GM18868 (cell line): ENCODE data around the gene C1orf74.
A peak's percentile ranks its signal among the peaks of the same experiment; 100 is the strongest.

Experiments
- ATAC-seq: cut with Tn5 transposase; IDR thresholded peaks from one replicate; pipeline ENCODE4 v1.9.1; 2021; ENCODE audit warnings: mild to moderate bottlenecking, moderate library complexity; ENCODE audit not compliant: unreplicated experiment

The C1orf74 gene

DNA sequence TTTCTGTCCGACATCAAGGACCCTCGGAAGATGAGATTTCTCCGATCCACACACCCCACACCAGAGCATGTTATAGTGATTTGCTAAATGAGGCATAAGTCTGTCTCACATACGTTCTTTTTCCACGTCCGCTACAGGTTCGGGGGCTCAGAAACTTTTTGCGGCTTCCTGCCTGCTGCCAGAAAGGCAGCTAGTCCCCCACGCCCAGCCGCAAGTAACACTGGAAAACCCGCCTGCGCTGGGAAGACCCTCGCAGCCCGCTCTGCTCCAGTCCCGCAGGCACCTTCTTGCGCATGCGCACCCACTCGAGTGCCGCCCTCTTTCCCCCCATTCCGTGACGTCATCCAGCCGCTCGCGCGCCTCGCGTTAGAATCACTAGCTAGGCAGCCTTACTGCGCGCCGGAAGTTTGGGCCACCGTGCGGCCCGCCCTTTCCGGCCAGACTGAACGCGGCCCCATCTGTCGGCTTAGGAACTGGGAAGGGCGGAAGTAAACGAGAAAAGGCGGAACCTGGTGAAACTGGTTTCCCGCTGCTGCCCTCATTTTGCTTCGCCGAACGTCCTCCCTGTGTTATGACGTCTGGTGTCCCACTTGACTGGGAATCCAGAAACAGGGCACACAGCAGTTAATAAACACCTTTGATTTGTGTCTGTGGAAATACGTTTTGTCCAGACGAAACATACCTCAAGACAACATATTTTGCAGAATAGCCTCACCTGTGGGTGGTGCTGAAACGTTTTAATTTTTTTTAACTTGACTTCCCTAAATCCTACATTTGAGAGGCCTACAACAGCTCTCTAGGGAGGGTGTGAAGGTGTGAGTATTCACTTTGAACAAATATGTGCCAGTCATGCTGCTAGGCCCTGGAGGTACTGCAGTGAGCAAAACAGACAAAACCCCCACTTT lies at the start of gene C1orf74:
Gene C1orf74, minus strand, starts transcription at position 295 of the 905 bp plus-strand sequence. CDS start 925 bp downstream, outside the sequence.
- peak; percentile 98 for ATAC-seq

DNA sequence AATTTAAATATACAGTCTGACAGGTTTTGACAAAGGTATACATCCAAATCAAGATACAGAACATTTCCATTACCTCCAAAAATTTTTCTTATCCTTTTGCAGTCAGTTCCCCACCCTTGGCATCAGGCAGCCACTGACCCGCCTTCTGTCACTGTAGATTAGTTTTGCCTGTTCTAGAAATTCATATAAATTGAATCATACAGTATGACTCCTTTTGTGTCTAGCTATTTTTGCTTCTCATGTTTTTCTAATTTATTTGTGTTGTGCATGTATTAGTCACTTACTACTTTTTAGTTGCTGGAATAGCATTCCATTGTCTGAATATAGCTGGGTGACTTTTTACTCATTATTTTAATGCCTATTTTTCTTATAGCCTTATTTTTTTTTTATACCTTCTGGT lies 47.3 kb upstream of the C1orf74 start:
- ATAC-seq: no peak

DNA sequence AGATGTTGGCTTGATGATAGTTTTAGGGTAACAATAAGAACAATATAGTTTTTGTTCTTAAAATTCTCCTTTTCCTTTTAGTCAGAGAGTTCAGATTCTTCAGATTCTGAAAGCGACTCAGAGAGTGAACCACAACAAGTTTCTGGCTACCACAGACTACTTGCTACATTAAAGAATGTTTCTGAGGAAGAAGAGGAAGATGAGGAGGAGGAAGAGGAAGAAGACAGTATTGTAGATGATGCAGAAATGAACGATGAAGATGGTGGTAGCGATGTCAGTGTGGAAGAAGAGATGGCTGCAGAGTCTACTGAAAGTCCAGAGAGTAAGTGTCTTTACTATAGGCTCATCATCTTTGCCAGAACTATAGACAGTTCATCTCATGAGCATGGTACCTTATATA lies 46.4 kb upstream of the C1orf74 start:
- ATAC-seq: no peak

DNA sequence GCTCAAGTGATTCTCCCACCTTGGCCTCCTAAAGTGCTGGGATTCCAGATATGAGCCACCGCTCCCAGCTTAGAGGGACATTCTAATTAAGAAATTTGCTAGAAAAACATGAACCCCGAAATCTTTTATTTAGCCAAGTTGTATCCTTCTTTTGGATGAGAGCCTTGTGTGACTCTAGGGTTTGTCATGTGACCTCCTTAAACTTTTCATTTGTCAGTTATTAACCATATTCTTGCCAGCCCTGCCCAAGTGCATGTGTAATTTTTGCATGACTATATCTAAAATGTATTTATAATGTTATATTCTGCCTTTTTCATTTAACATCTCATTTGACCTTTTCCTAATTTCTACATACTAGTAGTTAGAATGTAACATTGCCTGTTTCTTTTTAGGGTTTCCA lies 45.4 kb upstream of the C1orf74 start:
- no peak for ATAC-seq

DNA sequence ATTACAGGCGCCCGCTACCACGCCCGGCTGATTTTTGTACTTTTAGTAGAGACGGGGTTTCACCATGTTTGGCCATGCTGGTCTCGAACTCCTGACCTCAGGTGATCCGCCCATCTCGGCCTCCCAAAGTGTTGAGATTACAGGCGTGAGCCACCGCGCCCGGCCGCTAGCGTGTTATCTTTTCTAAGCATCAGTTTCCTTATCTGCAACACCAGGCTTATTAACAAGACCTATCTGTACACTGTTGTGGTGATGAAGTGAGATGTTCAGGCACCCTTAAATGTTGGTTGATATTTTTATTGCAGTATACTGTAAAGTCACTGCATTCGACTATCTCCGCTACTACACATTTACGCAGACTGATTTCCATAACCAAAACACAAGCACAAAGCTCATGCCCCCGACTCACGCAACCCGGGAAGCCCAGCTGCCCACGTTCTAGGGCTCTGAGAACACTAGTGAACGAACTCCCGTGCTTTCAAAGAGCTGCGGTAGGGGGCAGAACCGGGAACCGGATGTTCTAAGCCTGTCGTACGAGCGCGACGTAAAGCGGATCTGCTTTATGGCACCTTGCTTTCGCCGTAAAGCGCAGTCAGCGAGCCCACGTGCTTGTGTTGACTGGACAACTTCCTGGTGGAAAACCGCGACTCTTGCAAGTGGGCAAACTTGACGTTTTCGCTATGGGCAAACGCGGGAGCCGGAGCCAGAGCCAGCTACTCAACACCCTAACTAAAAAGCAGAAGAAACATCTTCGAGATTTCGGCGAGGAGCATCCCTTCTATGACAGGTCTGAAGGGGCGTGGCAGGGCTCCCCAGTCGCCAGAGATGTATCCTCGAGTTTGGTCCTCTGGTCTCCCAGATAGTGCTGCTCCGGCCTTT lies 43.3 kb upstream of the C1orf74 start, which contains the start of gene UTP25:
Gene UTP25, plus strand, starts transcription at position 589 of the 879 bp plus-strand sequence. Its CDS starts 92 bp downstream, at position 681.
- peak; percentile 89 for ATAC-seq

DNA sequence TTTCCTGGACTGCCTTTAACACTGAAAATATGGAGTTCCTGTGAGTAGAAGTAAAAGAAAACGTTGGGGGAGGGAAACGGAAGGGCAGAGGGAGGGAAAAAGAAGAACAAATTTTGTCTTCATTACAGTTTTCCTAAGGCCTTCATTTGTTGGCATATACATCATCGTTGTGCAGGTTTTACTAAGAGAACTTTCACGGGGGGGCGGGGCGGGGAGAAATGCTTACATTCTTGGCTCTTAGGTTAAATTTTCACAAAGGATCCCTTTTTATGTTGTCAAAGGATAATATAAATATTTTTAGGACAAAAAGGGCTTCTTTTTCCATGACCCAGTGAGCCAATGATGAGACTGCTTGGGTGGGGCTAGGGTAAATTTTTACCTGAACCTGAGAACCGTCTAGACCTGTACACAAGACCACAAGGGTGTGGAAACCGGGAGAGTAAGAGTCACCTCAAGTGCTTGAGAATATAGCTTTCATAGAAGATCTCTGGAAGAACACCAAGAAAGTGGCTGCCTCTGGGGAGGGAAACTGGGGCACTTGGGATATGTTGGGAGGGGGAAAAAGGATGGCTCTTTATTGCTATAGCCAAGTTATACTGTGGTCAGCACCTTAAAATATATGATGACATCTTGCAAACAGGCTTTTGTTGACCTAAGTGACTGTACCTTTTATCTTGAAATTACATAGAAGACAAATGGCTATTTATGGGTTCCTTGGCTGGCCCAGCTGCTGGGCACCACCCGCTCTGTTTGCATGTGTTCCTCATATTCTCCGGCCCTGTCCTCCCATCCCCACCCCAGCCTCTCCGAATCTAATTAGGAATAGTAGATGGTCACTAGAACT lies 41.5 kb upstream of the C1orf74 start:
- ATAC-seq: no peak

DNA sequence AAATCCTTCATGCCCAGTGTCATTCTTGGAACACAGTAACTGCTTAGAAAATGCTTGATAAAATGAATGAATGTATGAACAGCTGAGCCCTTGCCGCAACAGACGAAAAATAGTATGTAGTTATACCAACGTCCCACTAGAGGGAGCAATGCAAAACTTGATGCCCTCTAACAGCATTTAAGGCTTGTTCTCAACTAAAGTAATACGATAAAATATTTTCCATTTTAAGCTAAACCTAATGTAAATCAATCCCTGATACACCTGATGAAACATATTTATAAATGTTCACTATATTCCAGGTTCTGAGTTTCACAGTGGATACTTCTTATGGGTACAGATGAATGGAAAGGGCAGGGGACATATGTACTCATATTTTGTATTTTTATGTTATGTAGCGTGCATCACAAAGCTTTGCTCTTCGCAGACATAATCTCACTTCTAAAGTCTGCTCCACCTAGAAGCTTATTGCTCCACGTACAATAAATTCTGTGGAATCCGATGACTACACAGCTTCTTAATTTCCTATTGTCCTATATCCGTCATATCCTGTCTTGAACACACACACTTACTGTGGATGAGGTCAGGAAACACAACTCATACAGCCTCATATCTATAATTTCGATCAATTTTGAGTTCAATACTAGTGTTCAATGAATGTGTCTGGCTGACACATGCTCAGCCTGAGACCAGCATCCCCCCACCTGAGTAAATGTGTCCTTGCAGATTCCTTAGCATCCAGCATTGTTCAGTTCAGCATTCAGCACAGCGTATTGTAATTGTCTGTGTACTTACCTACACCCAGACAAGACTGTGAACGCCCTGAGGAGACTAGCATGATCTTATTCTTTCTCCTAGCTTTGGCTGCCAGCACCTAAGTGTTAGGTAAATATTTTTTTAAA lies 39.0 kb upstream of the C1orf74 start:
- ATAC-seq: peak; percentile 42

DNA sequence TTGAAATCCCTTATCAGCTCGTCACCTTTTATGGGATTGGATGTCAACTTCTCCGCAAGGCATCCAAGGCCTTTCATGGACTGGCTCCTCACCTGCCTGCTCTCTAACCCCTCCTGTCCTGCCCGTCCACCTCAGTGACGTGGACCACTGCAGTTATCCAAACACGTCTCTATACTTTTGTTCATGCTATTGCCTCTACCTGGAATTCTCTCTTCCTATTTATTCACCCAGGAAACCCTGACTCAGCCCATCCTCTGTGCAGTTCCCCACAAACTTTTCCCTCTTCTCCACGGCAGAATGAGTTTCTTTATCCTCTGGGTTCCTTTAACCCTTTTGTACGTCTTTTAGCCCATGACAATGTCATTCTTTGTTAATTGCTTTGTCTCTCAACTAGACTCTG lies 38.3 kb upstream of the C1orf74 start:
- no peak for ATAC-seq

DNA sequence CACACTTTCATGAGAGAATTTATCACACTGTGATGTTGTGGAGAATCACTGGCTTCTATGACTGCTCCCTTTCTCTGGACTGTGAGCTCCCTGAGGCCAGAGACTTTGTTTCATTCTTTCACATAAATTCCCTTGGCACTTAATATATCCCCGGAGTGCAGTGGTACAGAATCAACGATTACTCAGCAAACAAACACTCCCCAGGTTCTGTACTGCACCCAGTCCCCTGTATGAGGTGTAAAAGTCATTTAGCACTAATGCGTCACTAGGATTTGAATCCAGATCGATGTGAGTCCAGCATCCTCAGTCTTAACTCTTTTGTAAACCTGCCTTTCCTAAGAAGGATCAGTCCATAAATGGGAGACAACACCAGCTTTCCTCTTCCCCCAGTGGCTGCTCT lies 36.6 kb upstream of the C1orf74 start:
- ATAC-seq: no peak

DNA sequence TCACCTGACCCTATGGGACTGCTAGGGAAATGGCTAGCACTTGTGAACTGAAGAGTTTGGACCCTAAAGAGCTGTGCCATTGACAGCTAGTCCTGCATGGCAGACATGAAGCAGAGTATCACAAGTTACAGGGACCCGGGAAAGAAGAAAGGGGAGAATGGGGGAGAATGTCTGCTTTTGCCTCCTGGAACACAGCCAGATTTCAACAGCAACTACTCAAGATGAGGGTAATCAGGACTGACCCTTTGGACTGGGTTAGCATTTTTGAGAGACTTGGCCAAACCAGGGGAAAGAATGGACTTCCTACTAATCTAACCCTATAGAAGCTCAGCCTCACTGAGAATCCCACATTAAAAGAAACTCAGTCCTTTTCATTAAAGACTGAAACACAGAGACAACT lies 34.7 kb upstream of the C1orf74 start:
- ATAC-seq: no peak

DNA sequence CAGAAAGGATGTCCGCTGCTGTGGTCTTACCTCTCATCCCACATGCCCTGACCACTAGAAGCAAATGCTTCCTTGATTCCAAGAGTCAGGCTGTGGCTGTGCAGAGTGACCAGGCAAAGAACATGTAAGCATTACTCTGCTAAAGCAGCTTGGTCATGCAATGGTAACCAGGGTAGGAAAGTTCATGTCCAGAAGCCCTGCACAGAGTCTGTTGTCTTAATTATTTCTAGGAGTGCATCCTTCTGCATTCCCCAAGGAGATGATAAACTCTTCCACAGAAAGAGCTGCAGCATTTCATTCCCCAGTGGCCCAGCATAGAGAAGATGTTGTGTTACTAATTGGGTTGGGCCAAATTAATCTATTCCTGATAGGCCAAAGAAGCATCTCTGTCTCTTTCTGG lies 33.3 kb upstream of the C1orf74 start:
- no peak for ATAC-seq

DNA sequence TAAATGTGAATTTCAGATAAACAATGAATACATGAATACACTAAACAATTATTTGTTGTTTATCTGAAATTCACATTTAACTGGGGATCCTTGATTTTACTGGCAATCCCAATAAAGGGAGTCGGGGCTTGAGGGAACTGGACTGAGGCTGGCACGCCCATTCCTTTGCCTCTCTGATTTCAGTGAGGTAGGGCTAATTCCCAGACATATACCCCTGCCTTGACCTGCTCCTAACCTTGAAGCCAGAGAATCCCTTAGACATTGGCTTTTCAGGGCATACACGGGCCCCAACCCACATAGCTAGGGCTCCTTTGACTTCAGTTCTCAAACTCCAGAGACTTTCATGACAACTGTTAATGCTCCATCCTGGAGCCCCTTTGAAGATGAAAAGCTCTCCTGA lies 32.6 kb upstream of the C1orf74 start:
- ATAC-seq: no peak

DNA sequence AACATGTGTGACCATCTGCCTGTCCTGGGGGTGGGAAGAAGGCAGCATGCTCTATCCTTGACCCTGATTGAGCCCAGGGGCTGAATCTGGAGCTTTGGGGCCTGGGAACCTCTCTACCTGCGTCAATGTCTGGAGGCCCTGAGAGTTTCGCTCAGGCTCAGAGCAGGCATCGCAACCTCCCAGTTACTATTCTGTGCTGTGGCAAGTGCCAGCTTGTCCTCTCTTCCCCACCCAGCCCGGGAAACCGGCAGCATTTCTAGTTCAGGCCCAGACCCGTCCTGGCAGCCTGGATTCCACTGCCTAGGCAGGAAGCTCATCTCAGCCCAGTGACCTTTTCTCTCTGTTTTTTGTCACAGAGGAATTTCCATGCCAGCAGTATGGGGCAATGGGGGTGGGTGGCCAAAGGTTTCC lies 31.6 kb upstream of the C1orf74 start:
- no peak for ATAC-seq

DNA sequence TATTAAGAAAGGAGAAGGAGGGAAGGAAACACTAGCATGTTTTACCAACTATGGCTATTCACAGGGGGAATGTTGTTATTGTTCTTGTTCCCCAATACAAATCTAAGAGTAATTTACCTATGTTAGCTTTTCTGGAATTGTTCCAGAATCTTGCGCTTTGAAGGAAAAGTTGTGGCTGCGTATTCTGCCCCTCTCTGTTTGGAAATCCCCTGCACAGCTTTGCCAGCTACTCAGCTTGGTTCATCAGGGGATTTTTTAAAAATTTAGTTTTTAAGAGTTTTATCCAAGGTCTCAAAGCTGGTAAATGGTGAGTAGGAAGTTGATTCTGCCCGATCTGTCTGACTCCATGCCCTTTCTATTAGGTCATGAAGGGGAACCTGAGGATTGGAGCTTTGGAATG lies 31.1 kb upstream of the C1orf74 start:
- ATAC-seq: no peak

DNA sequence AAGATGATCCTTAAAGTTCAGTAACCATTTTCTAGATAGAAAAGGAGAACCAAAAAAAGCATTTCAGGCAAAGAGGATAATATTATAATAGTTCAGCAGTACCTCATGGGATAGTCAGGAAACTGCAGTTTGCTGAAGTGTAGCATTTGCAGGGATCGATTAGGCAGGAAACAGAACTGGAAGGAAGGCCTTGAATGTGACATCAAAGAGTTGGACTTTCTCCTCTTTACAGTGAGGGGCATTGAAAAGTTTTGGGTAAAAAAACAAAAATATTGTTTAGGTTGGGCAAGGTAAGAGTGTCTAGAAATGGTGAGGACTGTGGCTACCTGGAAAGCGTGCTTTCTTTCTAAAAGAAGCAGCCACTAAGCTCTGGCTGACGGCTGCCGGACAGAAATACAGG lies 29.5 kb upstream of the C1orf74 start:
- ATAC-seq: no peak

DNA sequence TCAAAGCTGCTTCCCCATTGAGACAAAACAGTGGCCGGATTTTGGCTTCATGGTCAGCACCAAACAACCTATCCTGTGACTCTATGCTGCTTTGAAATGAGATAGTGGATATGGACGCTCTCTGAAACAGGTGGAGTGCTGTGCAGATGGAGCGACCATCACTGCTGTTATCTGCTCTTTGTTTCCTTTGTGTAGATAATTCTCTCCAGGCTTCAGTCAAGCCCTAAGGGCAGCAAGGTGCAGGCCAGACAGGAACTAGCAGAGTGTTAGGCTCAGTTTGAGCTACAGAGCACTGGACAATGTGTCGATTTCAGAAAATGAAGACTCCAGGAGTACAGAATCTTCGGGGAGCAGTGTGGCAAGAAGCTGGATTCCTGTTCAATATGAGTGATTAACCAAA lies 26.4 kb upstream of the C1orf74 start:
- ATAC-seq: no peak

DNA sequence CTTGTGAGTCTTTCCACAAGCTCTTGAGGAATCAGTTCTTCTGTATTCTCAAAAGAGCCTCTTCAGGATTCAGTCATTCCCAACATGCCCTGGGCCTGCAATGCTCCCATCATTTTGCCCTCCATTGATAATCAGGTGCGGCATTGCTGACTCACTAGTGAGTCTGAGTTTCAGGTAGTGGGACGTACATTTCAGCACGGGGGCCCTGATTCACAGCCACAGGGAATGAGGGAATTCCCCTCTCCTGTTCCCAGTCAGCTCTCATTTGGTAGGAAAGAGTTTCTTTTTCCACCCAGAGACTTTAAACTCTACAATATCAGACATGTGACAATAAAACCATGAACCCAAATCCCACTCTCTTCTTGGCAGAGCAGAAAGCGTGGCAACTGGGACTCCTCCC lies 25.3 kb upstream of the C1orf74 start:
- ATAC-seq: no peak

DNA sequence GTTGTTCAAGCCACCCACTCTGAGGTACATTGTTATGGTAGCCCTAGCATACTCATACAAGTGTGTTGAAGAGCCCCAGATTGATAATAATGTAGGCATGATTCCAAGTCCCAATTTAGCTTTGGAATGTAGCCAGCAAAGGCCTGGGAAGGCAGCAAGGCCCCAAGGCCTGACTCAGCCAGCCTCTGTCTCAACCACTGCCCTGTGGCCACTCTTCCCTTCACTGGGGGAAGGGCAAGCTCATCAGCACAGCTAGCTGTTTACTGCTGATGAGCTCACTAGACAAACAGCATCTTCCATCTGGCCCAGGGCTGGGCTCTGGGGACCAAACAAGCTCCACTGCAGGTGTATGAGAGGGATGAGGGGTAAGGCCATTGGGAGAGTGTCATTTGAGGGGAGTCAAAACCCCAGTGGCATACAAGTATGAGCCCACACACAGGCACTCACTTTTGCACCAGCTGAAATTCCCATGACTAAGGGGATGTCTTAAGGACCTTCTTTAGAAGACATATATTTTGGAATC lies 23.8 kb upstream of the C1orf74 start:
- no peak for ATAC-seq

DNA sequence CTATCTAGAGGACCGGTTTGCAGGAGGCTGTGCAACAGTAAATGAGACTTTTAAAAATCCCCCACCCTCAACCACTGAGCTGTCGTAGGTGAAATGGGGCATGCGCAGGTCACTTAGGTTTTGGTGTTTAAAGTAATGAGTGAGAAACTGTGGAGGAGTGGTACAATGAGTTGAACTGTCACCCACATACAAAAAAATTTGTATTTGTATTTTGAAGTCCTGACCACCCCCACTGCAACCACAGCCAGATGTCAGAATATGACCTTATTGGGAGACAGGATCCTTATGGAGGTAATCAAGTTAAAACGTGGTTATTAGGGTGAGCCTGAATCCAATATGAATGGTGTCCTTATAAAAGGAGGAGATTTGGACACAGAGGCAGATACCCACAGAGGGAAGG lies 23.1 kb upstream of the C1orf74 start:
- ATAC-seq: no peak
